Activated B cell treated with CpG ODN at 0.5 μM for 24 hours (primary cell): Measurements from ENCODE around the gene NDUFV1. TPM values are rescaled to one million over a fixed set of nuclear protein-coding genes. Genes with fewer than 3 reads are reported as not detected.
"Not testable (repeated sequence)": the region's sequence is repeated elsewhere in the genome, so short reads cannot be mapped to it uniquely, and the experiment has no call there.

Experiments
- ATAC-seq: fragments of 200-7000 bp; cut with Tn5 transposase; one replicate; pipeline ENCODE4 v1.10.0; 2021; ENCODE audit warnings: low read depth, mild to moderate bottlenecking, moderate library complexity
- CTCF ChIA-PET: fragments of 350-600 bp; sonication (Branson Sonifier 250); formaldehyde crosslinking; loops from one replicate; lab custom pipeline; 2021; ENCODE audit warnings: antibody characterized with exemption; lab: Charles Lee
- POLR2A ChIA-PET: fragments of 350-600 bp; sonication (Branson Sonifier 250); formaldehyde crosslinking; loops from one replicate; lab custom pipeline; 2021; ENCODE audit warnings: antibody characterized with exemption; lab: Charles Lee
- DNase-seq: peaks from one replicate; pipeline ENCODE4 v3.0.0; 2022
- H3K27ac Mint-ChIP-seq: one replicate; pipeline ENCODE4 v1.8.0; 2020; ENCODE audit warnings: mixed read lengths
- H3K27me3 Mint-ChIP-seq: one replicate; pipeline ENCODE4 v1.8.0; 2021; ENCODE audit warnings: mixed read lengths
- H3K36me3 Mint-ChIP-seq: one replicate; pipeline ENCODE4 v1.8.0; 2021; ENCODE audit warnings: low read depth, mixed read lengths
- H3K4me1 Mint-ChIP-seq: one replicate; pipeline ENCODE4 v1.8.0; 2021; ENCODE audit warnings: mixed read lengths
- H3K4me3 Mint-ChIP-seq: one replicate; pipeline ENCODE4 v1.8.0; 2020; ENCODE audit warnings: mild to moderate bottlenecking, mixed read lengths
- H3K9me3 Mint-ChIP-seq: one replicate; pipeline ENCODE4 v1.8.0; 2020; ENCODE audit warnings: mixed read lengths
- intact Hi-C: fragments of 100-400 bp; cut with micrococcal nuclease; formaldehyde crosslinking; loops from one replicate; pipeline ENCODE4 v1.15.1; 2024
- total RNA-seq: library from RNA; stranded (reverse); gene quantifications from 2 replicates; pipeline ENCODE4 v1.2.3, GENCODE V29; 2022
- TF ChIP-seq, protein P1 (sequence below): fragments of 200-600 bp; IDR thresholded peaks from one replicate; pipeline ENCODE4 v1.8.0; 2022; ENCODE audit warnings: antibody characterized with exemption, mild to moderate bottlenecking

The NDUFV1 gene
- total RNA-seq, 1 donor from 2014 or later = 221 TPM

DNA sequence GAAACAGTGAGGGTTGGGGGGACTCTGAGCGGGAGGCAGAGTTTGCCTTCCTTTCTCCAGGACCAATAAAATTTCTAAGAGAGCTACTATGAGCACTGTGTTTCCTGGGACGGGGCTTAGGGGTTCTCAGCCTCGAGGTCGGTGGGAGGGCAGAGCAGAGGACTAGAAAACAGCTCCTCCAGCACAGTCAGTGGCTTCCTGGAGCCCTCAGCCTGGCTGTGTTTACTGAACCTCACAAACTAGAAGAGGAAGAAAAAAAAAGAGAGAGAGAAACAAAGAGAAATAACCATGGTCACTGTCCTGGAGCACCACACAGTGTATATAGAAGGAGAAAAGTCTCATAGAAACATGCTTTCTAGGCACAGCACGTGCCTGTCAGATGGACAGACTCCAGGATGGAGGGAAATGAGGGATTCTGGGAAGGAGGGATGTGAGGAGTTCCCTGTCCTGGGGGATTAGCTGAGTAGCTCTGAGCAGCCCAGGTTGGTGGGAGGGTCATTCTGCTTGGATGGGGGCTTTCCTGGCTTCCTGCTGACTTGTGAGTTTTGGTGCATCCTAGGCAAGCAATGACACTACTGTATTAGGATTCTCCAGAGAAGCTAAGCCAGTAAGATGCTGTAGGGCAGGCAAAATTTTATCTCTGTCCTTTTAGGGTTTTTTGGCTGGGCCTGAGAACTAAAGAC, 20.0 kb upstream of the NDUFV1 start:
- peak overlapping the region; percentile 99 for H3K27ac Mint-ChIP-seq
- DNase-seq (no peak), ATAC-seq (no peak)
- no peaks in the 10 kb centered on the region for H3K27me3 Mint-ChIP-seq
- peaks cover 2% of the 10 kb centered on the region for H3K9me3 Mint-ChIP-seq
- H3K36me3 Mint-ChIP-seq = peaks cover 32% of the 10 kb centered on the region
- TF ChIP-seq, protein P1, sequence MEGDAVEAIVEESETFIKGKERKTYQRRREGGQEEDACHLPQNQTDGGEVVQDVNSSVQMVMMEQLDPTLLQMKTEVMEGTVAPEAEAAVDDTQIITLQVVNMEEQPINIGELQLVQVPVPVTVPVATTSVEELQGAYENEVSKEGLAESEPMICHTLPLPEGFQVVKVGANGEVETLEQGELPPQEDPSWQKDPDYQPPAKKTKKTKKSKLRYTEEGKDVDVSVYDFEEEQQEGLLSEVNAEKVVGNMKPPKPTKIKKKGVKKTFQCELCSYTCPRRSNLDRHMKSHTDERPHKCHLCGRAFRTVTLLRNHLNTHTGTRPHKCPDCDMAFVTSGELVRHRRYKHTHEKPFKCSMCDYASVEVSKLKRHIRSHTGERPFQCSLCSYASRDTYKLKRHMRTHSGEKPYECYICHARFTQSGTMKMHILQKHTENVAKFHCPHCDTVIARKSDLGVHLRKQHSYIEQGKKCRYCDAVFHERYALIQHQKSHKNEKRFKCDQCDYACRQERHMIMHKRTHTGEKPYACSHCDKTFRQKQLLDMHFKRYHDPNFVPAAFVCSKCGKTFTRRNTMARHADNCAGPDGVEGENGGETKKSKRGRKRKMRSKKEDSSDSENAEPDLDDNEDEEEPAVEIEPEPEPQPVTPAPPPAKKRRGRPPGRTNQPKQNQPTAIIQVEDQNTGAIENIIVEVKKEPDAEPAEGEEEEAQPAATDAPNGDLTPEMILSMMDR = no peak
- peaks cover 81% of the 10 kb centered on the region for H3K4me1 Mint-ChIP-seq
- CTCF ChIA-PET = interaction anchor here (0.7 kb wide), 1 partner anchor 61 kb away, joined by 3 read pairs; no protein-coding TSS in a partner anchor
- peak overlapping the region; percentile 84 for H3K4me3 Mint-ChIP-seq
- POLR2A ChIA-PET = interaction anchor here (0.8 to 4.9 kb wide), 7 partner anchors 8 to 242 kb away, joined by 3 to 66 read pairs (median 4); partner anchors contain the start of genes NUDT8 and POLD4
- intact Hi-C loops = loop anchor here (5.0 kb wide), 2 partner anchors 184 to 234 kb away; partner anchors contain the start of genes POLD4, PPP1CA and TBC1D10C

DNA sequence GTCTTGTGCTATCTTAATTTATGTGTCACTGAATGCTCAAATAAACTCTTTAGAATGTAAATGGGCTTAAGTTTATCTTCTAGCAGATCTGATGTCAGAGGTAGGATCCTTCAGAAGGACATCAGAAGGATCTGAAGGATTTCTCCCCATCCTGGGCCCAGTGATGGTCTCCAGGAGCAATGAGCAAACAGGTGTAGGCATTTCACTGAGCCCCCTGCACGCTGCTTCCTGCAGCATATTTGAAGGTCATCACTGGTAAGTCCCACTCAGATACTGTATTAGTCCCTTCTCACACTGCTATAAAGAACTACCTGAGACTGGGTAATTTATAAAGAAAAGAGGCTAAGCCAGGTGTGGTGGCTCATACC, 18.6 kb upstream of the NDUFV1 start:
- Mint-ChIP-seq H3K27ac (peak overlapping the region; percentile 99), H3K36me3 (peaks cover 32% of the 10 kb centered on the region), H3K27me3 (no peaks in the 10 kb centered on the region), H3K9me3 (peaks cover 2% of the 10 kb centered on the region), H3K4me3 (peak overlapping the region; percentile 77), H3K4me1 (peaks cover 68% of the 10 kb centered on the region)
- POLR2A ChIA-PET = interaction anchor here (0.6 to 3.8 kb wide), 10 partner anchors 8 to 1243 kb away, joined by 3 to 28 read pairs (median 4); partner anchors contain the start of genes KDM2A, NUDT8, POLD4 and PPP1CA
- intact Hi-C loops = loop anchor here (1.0 to 5.0 kb wide), 5 partner anchors 18 to 236 kb away; partner anchors contain the start of genes CDK2AP2, NDUFV1, POLD4 and PPP1CA
- ATAC-seq (peak; percentile 37), DNase-seq (no peak)
- TF ChIP-seq, protein P1 = no peak
- CTCF ChIA-PET = interaction anchor here (1.0 kb wide), 1 partner anchor 16 kb away, joined by 4 read pairs; no protein-coding TSS in a partner anchor

DNA sequence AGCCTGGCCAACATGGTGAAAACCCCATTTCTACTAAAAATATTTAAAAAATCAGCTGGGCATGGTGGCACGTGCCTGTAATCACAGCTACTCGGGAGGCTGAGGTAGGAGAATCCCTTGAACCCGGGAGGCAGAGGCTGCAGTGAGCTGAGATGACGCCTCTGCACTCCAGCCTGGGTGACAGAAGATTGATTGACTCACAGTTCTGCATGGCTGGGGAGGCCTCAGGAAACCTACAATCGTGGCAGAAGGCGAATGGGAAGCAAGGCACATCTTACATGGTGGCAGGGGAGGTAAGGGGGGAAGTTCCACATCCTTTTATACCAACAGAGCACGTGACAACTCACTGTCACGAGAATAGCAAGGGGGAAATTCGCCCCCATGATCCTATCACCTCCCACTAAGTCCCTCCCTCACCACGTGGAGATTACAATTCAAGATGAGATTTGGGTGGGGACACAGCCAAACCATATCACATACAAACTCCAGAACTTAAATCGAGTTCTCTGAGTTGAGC, 17.8 kb upstream of the NDUFV1 start:
- H3K27me3 Mint-ChIP-seq, CTCF ChIA-PET, DNase-seq, H3K9me3 Mint-ChIP-seq, ATAC-seq: not testable (repeated sequence)
- H3K27ac Mint-ChIP-seq = peak overlapping the region; percentile 99
- H3K4me3 Mint-ChIP-seq = peak overlapping the region; percentile 28
- intact Hi-C loops = loop anchor here (1.0 to 5.0 kb wide), 5 partner anchors 17 to 237 kb away; partner anchors contain the start of genes CDK2AP2, NDUFV1, POLD4 and PPP1CA
- peaks cover 66% of the 10 kb centered on the region for H3K4me1 Mint-ChIP-seq
- POLR2A ChIA-PET = interaction anchor here (3.3 to 3.8 kb wide), 2 partner anchors 24 to 41 kb away, joined by 19 to 28 read pairs; partner anchors contain the start of gene NUDT8
- peaks cover 32% of the 10 kb centered on the region for H3K36me3 Mint-ChIP-seq

DNA sequence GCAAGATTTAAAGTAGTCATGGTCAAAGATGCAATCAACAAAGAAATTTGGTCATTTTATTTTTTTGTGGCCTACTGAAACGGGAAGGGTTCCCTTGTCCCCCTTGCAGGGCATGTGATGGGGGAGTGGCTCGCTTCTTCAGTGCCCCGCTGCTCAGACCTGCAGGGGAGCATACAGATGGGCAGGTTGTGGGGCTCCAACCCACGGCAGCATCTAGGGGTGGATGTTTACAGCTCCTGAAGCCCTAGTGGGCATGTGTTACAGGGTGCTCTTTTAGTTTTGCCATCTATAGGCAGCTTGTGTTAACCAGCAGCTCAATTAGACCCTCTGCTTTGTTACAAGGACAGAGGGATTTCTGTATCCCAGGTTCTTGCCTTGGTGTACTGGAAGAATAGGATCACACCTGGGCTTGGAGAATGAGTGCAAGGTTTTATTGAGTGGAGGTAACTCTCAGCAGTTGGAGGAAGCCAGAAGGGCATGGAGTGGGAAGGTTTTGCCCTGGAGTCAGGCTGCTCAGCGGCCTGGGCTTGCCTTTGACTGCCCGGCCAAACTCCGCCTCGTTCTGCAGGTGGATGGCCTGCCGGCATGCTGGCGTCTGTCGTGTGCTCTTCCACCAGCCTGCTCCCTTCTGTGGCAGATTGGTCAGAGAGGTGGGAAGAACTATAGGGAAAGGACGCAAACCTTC, 13.7 kb upstream of the NDUFV1 start:
- ChIA-PET POLR2A (interaction anchor here (1.5 kb wide), 1 partner anchor 9 kb away, joined by 5 read pairs; no protein-coding TSS in a partner anchor), CTCF (interaction anchor here (1.2 to 2.2 kb wide), 2 partner anchors 21 to 36 kb away, joined by 3 to 5 read pairs; partner anchors contain the start of gene NUDT8)
- Mint-ChIP-seq H3K9me3 (no peaks in the 10 kb centered on the region), H3K4me1 (peaks cover 26% of the 10 kb centered on the region), H3K27me3 (no peaks in the 10 kb centered on the region), H3K36me3 (peaks cover 2% of the 10 kb centered on the region), H3K4me3 (no peak overlapping the region), H3K27ac (no peak overlapping the region)
- ATAC-seq = no peak
- TF ChIP-seq, protein P1 = no peak
- intact Hi-C loops = no loop called here
- no peak for DNase-seq

DNA sequence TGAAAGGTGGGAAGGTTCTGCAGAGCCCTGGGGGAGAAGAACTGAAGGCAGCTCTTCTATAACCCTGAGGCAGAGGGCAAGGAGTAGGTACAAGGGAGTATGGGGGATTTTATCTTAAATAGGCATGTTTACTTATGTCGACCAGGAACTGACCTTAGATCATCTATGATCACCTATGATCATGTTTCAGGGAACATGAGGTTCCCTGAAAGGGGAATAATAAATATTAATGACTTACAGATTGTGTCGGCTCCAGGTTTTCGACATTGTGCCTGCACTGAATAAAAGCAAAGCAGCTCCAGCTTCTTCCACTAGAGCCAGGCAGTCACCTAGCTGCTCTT, 13.2 kb upstream of the NDUFV1 start:
- ChIA-PET CTCF (no interaction called here), POLR2A (interaction anchor here (1.5 kb wide), 1 partner anchor 9 kb away, joined by 5 read pairs; no protein-coding TSS in a partner anchor)
- ATAC-seq (no peak), DNase-seq (no peak)
- intact Hi-C loops = no loop called here
- TF ChIP-seq, protein P1 = no peak
- Mint-ChIP-seq H3K4me1 (peaks cover 21% of the 10 kb centered on the region), H3K4me3 (no peak overlapping the region), H3K9me3 (no peaks in the 10 kb centered on the region), H3K27ac (no peak overlapping the region), H3K36me3 (no peaks in the 10 kb centered on the region), H3K27me3 (no peaks in the 10 kb centered on the region)
